Peyer's patch (tissue), 4 donors: ENCODE data around the gene SESN3.

Source experiments
- POLR2A ChIP-seq, 2 donors: fragments of 450-650 bp; IDR thresholded peaks; one replicate each; pipeline ENCODE4 v1.5.1; 2017; ENCODE audit warnings: antibody characterized with exemption in 2 of 2, mild to moderate bottlenecking in 2 of 2, moderate library complexity in 2 of 2
- TF ChIP-seq, protein P1 (sequence below), 6 experiments: fragments of 450-650 bp in 4 of 6; fragments of 200-600 bp in 2 of 6; sonication (generic) in 1 of 6; IDR thresholded peaks; one replicate each; pipeline ENCODE4 v1.5.1; 2017 to 2019; ENCODE audit warnings: antibody characterized with exemption in 6 of 6, mild to moderate bottlenecking in 3 of 6, moderate library complexity in 1 of 6

DNA sequence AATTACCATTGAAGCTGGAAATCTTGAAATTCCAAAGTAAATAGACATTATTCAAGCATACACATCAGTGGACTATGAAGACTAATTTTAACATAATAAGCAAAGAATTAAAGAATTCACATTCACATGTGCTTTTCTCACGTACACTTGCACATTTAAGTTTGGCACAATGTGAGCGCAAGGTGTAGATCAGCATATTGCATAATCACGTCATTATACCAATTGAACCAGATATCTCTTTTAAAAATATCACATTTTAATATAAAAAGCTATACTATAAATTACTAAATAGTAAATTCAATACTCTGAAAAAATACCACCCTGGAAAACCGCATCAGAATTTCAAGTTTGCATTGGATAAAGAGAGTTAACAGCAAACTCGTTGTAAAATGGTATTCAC, 60.7 kb downstream of the SESN3 start:
- TF ChIP-seq, protein P1, sequence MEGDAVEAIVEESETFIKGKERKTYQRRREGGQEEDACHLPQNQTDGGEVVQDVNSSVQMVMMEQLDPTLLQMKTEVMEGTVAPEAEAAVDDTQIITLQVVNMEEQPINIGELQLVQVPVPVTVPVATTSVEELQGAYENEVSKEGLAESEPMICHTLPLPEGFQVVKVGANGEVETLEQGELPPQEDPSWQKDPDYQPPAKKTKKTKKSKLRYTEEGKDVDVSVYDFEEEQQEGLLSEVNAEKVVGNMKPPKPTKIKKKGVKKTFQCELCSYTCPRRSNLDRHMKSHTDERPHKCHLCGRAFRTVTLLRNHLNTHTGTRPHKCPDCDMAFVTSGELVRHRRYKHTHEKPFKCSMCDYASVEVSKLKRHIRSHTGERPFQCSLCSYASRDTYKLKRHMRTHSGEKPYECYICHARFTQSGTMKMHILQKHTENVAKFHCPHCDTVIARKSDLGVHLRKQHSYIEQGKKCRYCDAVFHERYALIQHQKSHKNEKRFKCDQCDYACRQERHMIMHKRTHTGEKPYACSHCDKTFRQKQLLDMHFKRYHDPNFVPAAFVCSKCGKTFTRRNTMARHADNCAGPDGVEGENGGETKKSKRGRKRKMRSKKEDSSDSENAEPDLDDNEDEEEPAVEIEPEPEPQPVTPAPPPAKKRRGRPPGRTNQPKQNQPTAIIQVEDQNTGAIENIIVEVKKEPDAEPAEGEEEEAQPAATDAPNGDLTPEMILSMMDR (IDR thresholded peaks at IDR 0.05): no peak
- TF ChIP-seq POLR2A (IDR thresholded peaks at IDR 0.05): no peak
